HG03571 (cell line): ENCODE measurements around the gene USP22.

Source experiments
- ATAC-seq: cut with Tn5 transposase; IDR thresholded peaks from one replicate; pipeline ENCODE4 v1.9.1; 2021; ENCODE audit not compliant: unreplicated experiment

USP22 gene

GRCh38 chr17:21021208-21021803, 21.5 kb downstream of the USP22 start:
- no peak for ATAC-seq

- no peak for ATAC-seq
These were observed 22.2 kb downstream of the USP22 start for GRCh38 chr17:21020622-21021021.

DNA sequence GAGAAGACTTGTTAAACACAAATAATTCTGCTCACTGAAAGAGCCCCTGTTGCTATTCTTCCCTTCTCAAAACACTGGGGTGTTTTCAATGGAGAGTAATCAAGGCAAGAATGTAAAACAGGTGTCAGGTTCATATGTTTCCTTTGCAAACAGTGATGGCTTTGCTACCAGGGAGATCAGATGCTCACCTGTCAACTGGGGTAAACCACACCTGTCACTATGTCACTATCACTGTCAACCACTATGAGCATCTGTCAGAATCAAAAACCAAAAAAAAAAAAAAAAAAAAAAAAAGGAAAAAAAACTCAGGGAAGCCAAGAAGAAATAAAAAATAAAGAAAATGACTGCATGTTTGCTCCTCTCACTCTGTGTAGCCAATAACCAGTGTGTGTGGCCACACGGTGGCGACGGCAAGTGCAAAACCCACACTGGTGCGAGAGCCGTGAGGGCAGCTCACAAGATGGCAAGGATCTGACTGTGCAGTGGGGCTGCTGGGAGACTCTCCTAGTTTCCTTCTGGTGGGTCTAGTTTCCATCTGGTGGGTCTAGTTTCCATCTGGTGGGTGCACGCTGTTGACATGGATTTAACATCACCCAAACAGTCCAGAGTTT, 22.7 kb downstream of the USP22 start:
- ATAC-seq: no peak

- no peak for ATAC-seq
These were observed 23.9 kb downstream of the USP22 start for GRCh38 chr17:21018894-21019293.

DNA sequence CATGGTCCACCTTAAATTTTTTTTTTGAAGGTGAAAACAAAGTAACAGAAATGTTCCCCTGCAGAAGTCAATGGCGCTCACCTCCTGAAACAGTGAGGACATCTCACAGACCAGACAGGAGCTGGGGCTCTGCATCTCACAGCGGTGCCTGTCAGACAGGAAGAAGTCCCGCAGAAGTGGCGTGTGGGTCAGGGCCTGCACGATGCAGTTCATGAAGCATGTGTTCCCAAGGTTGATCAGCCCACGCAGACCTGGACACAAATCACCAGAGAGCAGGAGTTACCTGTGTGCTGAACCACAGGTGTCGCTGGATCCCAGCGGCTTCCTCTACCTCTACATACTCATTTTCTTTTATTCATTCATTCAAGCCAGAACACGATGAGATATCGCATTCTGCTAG, 24.9 kb downstream of the USP22 start:
- ATAC-seq: no peak

GRCh38 chr17:21017256-21017655, 25.6 kb downstream of the USP22 start:
- ATAC-seq: no peak

DNA sequence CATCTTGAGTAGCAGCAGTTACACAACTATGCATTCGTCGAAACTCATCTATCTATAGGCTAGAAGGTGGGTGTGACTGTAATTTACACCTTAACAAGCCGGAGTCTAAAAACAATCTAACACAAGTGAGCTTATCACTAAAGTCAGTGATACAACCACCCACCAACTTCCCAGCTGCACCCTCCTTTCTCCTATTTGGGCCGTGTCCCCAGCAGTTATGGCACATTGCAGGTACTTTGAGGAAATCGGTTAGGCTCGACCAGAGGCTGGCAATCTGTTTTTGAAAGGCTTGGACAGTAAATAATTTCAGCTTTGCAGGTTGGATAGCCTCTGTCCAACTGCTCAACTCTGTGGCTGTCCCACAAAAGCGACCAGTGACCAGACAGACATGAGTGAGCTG, 26.0 kb downstream of the USP22 start:
- no peak for ATAC-seq

DNA sequence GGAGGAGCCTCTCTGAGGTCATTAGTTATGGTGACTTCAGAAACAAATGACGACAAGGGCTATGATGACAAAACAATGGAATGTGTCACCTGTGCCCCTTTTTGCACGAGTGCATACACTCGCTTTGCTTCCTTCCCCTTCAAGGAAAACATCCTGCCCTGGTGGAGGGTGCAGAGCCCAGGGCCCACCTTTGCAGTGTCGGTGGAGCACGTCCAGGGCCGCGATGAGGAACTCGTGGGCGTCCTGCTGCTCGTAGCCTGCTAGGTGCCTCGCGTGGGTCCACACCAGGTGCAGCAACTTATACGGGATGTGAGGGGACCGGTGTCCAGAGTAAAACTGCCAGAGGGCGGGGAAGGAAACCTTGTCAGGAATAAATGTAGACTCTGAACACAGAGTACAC, 27.2 kb downstream of the USP22 start:
- ATAC-seq: no peak

DNA sequence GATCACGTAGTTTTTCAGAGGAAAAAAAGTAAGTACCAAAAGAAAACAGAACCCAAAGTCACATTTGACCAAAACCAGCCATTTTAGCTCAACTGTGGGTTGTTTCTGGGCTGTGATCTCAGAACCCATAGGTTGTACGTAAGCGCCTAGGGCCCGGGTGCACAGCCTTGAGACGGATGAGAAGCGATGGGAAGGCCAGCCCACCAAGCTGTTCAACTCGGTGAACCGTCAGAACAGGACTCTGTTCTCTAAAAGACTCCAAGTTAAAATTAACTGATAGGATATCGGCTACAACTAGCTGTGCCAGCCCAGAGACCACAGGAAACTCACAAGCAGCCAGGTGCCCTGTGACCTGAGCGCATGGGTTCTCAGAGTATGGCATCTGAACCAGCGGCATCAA, 28.3 kb downstream of the USP22 start:
- ATAC-seq: no peak

GRCh38 chr17:21013983-21014382, 28.8 kb downstream of the USP22 start:
- ATAC-seq: no peak

DNA sequence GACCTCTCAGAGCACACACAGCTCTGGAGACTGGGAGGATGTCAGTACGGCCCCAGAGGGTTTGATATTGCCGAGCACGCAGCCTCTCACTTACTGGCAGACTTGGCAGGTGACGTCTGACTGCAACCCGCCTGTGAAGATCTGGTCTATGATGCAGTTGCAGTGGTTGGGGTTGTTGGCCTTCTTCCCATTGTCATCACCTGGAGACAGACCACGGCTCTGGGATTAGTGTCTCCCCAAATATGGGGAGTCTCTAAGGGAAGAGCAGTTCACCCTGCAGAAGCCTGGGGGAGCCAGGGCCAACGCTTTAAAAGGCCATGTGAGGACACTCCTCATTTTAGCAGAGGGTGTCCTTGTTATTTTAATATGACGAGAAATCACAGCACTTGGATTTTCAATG, 30.1 kb downstream of the USP22 start:
- no peak for ATAC-seq

DNA sequence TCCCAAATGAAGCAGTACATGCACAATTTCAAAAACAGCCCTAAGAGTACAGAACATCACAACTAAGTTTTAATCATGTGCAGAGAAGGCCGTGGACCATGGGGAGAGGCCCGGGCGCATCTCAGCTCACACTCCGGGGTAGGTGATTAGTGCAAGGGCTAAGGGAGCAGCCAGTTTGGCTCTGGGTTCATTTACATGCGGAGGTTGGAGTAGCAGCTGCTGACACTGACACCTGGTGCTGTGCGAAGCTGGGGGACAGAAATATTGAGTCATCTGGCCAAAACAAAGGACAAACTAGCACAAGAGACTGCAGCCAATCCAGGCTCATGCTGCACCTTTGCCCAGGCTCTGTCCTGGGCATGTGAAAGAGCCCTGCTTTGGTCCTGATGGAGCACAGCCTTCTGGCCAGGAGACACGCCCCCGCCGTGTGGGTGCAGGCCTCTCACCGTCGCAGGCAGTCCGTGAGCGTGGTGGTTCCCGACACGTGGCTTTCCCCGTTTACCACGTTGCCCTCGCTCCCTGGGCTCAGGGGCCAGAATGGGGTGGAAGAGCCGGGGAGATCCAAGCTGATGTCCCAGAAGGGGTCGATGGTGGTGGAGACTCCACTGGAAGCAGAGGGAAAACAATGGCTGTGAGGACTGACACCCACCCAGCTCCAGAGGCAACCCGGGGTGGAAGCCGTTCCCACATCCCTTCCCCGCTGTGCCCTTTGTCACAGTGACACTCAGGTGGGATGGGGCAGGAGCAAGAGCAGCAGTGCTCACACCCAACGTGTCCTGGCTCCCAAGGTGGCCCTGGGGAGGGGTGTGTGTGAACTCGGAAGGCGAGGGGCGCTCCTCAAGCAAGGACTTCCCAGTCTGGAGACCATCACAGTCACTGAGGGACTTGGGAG, 31.9 kb downstream of the USP22 start:
- ATAC-seq: no peak

GRCh38 chr17:21008992-21009671, 33.7 kb downstream of the USP22 start:
- ATAC-seq: no peak

- ATAC-seq: no peak
These were observed 34.5 kb downstream of the USP22 start for GRCh38 chr17:21008160-21008915.

GRCh38 chr17:21007646-21008045, 35.2 kb downstream of the USP22 start:
- ATAC-seq: no peak

DNA sequence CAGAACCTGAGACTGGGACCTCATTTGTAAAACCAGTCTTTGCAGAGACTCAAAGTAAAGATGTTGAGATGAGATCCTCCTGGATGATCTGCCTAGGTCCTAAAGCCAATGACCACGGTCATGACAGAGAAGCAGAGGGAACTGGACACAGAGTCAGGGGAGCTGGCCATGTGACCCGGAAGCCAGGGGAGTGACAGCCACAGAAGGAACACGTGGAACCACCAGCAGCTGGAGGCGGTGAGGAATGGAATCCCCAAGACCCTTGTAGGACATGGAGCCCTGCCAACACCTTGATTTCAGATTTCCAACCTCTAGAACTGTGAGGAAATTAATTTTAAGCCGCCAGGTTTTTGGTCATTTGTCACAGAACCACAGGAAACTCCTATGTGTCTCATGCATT, 37.0 kb downstream of the USP22 start:
- ATAC-seq: no peak

GRCh38 chr17:21005367-21005766, 37.4 kb downstream of the USP22 start:
- ATAC-seq: no peak

GRCh38 chr17:21004016-21004930, 38.5 kb downstream of the USP22 start:
- ATAC-seq: no peak

DNA sequence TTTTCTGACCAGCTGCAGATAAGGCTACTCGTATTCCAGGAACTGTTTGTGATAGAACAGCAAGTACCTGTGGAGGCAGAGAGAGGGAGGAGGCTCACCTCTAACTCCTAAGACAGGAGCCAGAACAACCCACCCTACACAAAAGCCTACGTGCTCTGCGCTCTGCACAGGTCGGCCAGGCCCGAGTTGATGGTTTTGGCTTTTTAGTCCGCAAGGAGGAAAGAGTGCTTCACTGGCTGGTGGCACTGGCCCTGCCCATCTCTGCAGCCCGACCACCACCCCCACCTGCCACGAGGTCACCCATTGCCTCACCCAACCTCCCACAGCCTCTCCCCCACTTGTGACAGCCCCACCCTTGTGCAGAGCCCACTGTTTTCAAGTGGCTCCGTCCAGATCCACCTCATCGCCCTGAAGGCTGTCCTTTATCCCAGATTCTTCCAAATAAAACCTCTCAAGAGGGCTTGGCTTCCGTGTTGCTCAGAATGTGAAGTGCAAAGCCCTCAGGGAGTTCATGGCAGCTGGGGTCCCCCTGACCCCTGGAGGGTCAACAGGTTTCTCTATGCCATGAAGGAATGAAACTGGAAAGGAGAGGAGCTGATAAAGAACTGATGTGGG, 39.7 kb downstream of the USP22 start:
- ATAC-seq: no peak
